Measurements from ENCODE around the gene BARX2. TPM values are rescaled to one million over a fixed set of nuclear protein-coding genes. Genes with fewer than 3 reads are reported as not detected.

The BARX2 gene
- total RNA-seq, 4 donors from 2014 or later, result not detected

DNA sequence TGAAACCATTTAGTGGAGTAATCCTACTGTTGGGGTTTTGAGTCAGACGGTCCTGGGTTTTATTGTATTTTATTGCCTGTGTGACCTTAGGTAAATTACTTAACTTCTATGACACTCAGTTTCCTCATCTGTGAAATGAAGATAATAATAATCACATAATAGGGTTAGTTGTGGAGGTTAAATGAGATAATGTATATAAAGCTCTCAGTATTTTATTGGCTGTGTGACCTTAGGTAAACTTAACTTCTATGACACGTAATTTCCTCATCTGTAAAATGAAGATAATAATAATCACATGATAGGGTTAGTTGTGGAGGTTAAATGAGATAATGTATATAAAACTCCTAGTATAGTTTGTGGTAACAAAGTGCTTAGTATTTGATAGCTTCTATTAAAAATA is 13.2 kb downstream of the BARX2 start:
- H3K4me3 ChIP-seq, result no peak overlapping the region
- no peak overlapping the region for H3K27ac ChIP-seq (replicated peaks in 1 of 4)
- no peaks in the 10 kb centered on the region for H3K36me3 ChIP-seq
- peaks cover 0 to 58% (median 0%) of the 10 kb centered on the region in 4 donors for H3K27me3 ChIP-seq
- no peaks in the 10 kb centered on the region for H3K4me1 ChIP-seq
- TF ChIP-seq EP300 (IDR thresholded peaks at IDR 0.05), result no peak
- TF ChIP-seq CTCF (IDR thresholded peaks at IDR 0.05), result no peak
- no peak for TF ChIP-seq POLR2A (IDR thresholded peaks at IDR 0.05; ENCODE audit: low read depth)
- no peaks in the 10 kb centered on the region for H3K9me3 ChIP-seq
- WGBS, result 78% methylated on average over 2 of the region's 2 CpGs
- DNase-seq (ENCODE audit: extremely low spot score), result no peak
- intact Hi-C loops (cut with DNase I), result no loop called here

DNA sequence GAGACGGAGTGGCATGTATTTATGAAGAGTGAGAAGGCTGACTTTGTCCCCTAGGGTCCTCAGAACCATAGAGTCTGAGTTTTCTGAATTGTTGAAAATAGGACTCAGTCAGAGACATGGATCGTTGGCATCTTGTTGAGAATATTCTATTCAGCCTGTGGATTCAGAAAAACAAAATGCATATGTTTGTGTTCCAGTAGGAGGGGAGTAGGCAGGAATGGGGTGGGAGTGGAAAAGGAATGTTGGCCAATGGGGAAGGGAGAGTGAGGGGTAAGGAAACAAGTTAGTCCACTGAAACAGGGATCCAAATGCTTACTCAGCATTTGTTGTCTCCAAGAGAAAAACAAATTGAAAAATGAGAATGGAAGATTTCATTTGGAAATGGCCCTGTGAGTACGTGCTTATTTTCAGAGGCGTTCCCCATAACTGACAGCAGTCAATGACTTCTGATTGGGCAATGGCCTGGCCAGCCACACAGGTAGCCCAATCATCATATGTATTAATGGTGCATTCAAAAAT is 14.7 kb downstream of the BARX2 start:
- Histone ChIP-seq H3K27ac (replicated peaks in 1 of 4) (no peak overlapping the region), H3K4me1 (no peaks in the 10 kb centered on the region), H3K4me3 (no peak overlapping the region), H3K27me3 (peaks cover 0 to 49% (median 0%) of the 10 kb centered on the region in 4 donors), H3K36me3 (no peaks in the 10 kb centered on the region), H3K9me3 (no peaks in the 10 kb centered on the region)
- no peak for DNase-seq (ENCODE audit: extremely low spot score)
- WGBS, result 86% methylated on average over 4 of the region's 4 CpGs
- intact Hi-C loops (cut with DNase I), result no loop called here
- TF ChIP-seq POLR2A (IDR thresholded peaks at IDR 0.05; ENCODE audit: low read depth) (no peak), POLR2AphosphoS5 (IDR thresholded peaks at IDR 0.05) (no peak), CTCF (IDR thresholded peaks at IDR 0.05) (no peak), EP300 (IDR thresholded peaks at IDR 0.05) (no peak)

DNA sequence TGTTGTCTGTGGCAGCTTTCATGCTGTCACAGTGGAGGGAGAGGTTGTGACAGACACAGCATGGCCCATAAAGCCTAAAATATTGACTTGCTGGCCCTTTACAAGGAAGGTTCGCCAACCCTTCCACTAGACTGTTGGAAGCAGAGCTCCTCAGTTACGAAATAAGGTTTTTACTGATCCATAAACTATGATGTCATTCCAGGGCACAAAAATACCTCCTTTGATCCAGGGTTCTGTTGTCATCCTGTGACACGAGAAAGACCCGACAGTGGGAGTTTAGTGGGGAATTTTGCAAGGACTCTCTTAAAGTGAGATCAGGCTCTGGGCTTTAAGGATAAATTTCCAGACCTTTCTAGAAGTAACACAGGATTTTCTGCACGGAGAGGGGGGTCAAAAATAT is 15.7 kb downstream of the BARX2 start:
- 57% methylated on average over 5 of the region's 5 CpGs for WGBS

DNA sequence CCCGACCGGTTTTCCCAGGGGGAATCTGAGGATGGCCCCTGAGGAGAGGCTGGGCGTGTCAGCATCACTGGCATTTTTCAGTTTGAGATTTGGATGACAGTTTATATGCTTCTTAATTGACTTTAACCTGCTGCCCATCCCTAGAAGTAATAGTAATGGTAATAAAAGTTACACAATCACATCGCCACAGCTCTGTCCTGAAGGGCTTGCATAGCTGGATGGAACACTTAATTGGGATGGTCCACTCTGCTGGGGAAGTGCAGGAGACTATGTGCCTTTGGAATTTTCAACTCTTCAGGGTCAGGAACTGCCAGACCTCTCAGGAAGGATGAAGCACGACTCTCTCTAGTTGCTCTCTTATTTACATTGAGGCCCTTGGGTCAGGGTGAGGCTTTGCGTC is 16.2 kb downstream of the BARX2 start:
- Histone ChIP-seq H3K4me1 (no peaks in the 10 kb centered on the region), H3K27me3 (peaks cover 0 to 58% (median 0%) of the 10 kb centered on the region in 4 donors), H3K36me3 (no peaks in the 10 kb centered on the region), H3K4me3 (no peak overlapping the region), H3K27ac (replicated peaks in 1 of 4) (no peak overlapping the region), H3K9me3 (no peaks in the 10 kb centered on the region)
- TF ChIP-seq POLR2A (IDR thresholded peaks at IDR 0.05; ENCODE audit: low read depth) (no peak), EP300 (IDR thresholded peaks at IDR 0.05) (no peak), CTCF (IDR thresholded peaks at IDR 0.05) (no peak), POLR2AphosphoS5 (IDR thresholded peaks at IDR 0.05) (no peak)
- WGBS, result 70% methylated on average over 6 of the region's 6 CpGs
- intact Hi-C loops (cut with DNase I), result no loop called here
- DNase-seq (ENCODE audit: extremely low spot score), result no peak

More for the DNA sequence above, 15.7 kb downstream of the BARX2 start:
- intact Hi-C loops (cut with DNase I), result no loop called here
- Histone ChIP-seq H3K27me3 (peaks cover 0 to 59% (median 0%) of the 10 kb centered on the region in 4 donors), H3K4me3 (no peak overlapping the region), H3K9me3 (no peaks in the 10 kb centered on the region), H3K36me3 (no peaks in the 10 kb centered on the region), H3K4me1 (no peaks in the 10 kb centered on the region), H3K27ac (replicated peaks in 1 of 4) (no peak overlapping the region)
- peak; percentile 74 for DNase-seq (ENCODE audit: extremely low spot score)
- TF ChIP-seq POLR2A (IDR thresholded peaks at IDR 0.05; ENCODE audit: low read depth), result no peak
- TF ChIP-seq POLR2AphosphoS5 (IDR thresholded peaks at IDR 0.05), result no peak
- TF ChIP-seq EP300 (IDR thresholded peaks at IDR 0.05), result no peak
- TF ChIP-seq CTCF (IDR thresholded peaks at IDR 0.05), result no peak

- H3K27me3 ChIP-seq, result peaks cover 0 to 55% (median 0%) of the 10 kb centered on the region in 4 donors
- WGBS, result 81% methylated on average over 1 of the region's 1 CpG
- no peaks in the 10 kb centered on the region for H3K4me1 ChIP-seq
- no peak for TF ChIP-seq CTCF (IDR thresholded peaks at IDR 0.05)
- TF ChIP-seq POLR2A (IDR thresholded peaks at IDR 0.05; ENCODE audit: low read depth), result no peak
- no peak for TF ChIP-seq POLR2AphosphoS5 (IDR thresholded peaks at IDR 0.05)
- no peak for TF ChIP-seq EP300 (IDR thresholded peaks at IDR 0.05)
- no peak overlapping the region for H3K27ac ChIP-seq (replicated peaks in 1 of 4)
- no peaks in the 10 kb centered on the region for H3K9me3 ChIP-seq
- peak; percentile 19 for DNase-seq (ENCODE audit: extremely low spot score)
- no peak overlapping the region for H3K4me3 ChIP-seq
- intact Hi-C loops (cut with DNase I), result no loop called here
- no peaks in the 10 kb centered on the region for H3K36me3 ChIP-seq
These were observed 17.3 kb downstream of the BARX2 start for GRCh38 chr11:129392995-129393394.

Measured in esophagus muscularis mucosa (tissue), 4 donors.